GM10266 (cell line): ENCODE results near the gene HOATZ.

Source experiments
- DNase-seq: peaks from one replicate; pipeline ENCODE4 v3.0.0; 2012; ENCODE audit errors: extremely low spot score
- CTCF ChIP-seq: IDR thresholded peaks from 2 replicates; pipeline ENCODE4 v1.5.1; 2012; ENCODE audit warnings: mild to moderate bottlenecking, low read depth; ENCODE audit not compliant: control insufficient read depth, insufficient read depth; ENCODE audit errors: missing control alignments

The HOATZ gene

GRCh38 chr11:111500481-111500880, 14.1 kb upstream of the HOATZ start:
- TF ChIP-seq CTCF = no peak
- DNase-seq = no peak

GRCh38 chr11:111502611-111503010, 12.0 kb upstream of the HOATZ start:
- no peak for TF ChIP-seq CTCF
- DNase-seq = no peak

GRCh38 chr11:111510311-111510710, 4.3 kb upstream of the HOATZ start:
- DNase-seq = no peak

GRCh38 chr11:111512296-111513239, 2.0 kb upstream of the HOATZ start, which contains the start of gene BTG4:
BTG4 (minus strand) TSS chr11:111512386; CDS start chr11:111498776, 13,610 bp downstream.
- DNase-seq = peak; percentile 31
- TF ChIP-seq CTCF = no peak

More at GRCh38 chr11:111510311-111510710, 4.3 kb upstream of the HOATZ start:
- no peak for TF ChIP-seq CTCF

- no peak for TF ChIP-seq CTCF
- DNase-seq = no peak
These were observed 1.4 kb upstream of the HOATZ start for GRCh38 chr11:111513240-111513605.

- no peak for DNase-seq
- no peak for TF ChIP-seq CTCF
These were observed 1.0 kb downstream of the HOATZ start for GRCh38 chr11:111515591-111515990.

GRCh38 chr11:111518668-111519067, 4.1 kb downstream of the HOATZ start:
- TF ChIP-seq CTCF = no peak
- no peak for DNase-seq
